Fibroblast of the aortic adventitia (primary cell): ENCODE data around the gene ZNF516. TPM values are rescaled to one million over a fixed set of nuclear protein-coding genes. Genes with fewer than 3 reads are reported as not detected.

ENCODE experiments used
- DNase-seq: peaks from one replicate; pipeline ENCODE4 v3.0.0-alpha.2; 2010; ENCODE audit warnings: low read depth
- H3K4me3 ChIP-seq: 2 replicates; pipeline ENCODE4 v1.5.1; 2011; ENCODE audit warnings: low read depth, mild to moderate bottlenecking, control low read depth, low read length, moderate library complexity
- CTCF ChIP-seq: IDR thresholded peaks from 2 replicates; pipeline ENCODE4 v1.5.1; 2011; ENCODE audit warnings: mild to moderate bottlenecking, low read length, control low read depth, inconsistent platforms; ENCODE audit not compliant: insufficient read depth
- total RNA-seq: library from RNA; depleted of rRNA; stranded (reverse); fragments of >200 nt; gene quantifications from 2 replicates; pipeline ENCODE4 v1.2.3, GENCODE V29; 2012; ENCODE audit warnings: low replicate concordance

The ZNF516 gene
- total RNA-seq, 1 donor, result 21.9 TPM

GRCh38 chr18:76435316-76435989 is 59.6 kb downstream of the ZNF516 start:
- TF ChIP-seq CTCF, result no peak
- H3K4me3 ChIP-seq, result no peak overlapping the region
- DNase-seq, result no peak

DNA sequence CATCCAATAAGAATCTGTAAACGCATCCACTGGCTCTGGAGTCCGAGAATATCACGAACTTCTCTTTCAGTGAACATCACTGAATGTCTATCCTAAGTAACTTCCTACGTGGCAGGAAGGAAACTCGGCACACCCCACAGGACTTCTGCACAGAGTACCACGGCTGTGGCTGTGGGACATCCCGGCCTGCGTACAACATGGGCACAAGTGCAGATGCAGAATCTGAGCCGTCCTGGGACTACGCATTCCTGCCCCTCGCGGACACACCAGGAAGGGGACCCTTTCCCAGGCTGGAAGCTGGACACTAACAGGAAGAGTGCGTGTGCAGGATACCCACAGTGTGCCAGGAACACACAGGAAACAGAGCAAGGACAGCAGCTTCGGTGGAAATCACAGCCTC is 60.6 kb downstream of the ZNF516 start:
- no peak for TF ChIP-seq CTCF
- H3K4me3 ChIP-seq, result no peak overlapping the region
- no peak for DNase-seq

- H3K4me3 ChIP-seq, result no peak overlapping the region
- no peak for TF ChIP-seq CTCF
- DNase-seq, result no peak
Observed at GRCh38 chr18:76433788-76434187, 61.3 kb downstream of the ZNF516 start.

DNA sequence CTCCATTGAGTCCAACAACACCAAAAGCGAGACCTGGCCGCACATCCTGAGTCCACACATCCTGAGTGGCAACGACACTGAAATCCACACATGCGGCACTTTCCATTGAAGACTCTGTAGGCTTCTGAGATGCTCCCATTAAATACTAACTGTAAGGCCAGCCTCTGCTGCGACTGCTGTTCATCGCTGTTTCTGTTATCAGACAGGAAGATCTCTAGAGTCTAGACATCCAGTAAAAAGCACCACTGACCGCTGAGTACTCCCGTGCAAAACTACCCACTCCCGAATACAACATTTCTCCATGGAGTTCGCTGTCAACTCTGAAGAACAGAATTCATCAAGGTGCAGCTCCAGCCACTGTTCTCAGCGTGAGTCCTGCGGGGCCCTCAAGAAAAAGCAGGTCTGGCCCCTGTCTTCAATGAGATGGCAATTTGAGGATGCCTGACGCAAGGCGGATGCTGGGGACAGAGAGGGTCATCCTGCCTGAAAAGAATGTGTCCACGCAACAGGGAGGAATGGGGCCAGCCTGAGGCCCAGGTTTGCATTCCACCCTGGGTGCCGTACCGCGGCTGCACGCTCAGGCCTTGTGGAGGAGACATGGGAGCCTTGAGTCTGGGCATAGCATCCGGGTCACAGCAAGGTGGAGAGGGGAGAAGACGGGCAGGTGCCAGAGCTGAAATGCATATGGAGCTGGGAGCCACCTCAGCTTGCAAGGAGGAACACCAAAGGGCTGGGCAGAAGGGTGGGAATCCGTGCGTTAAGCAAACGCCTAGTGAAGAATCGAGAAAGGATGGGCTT is 61.9 kb downstream of the ZNF516 start:
- no peak for DNase-seq
- TF ChIP-seq CTCF, result no peak
- H3K4me3 ChIP-seq, result no peak overlapping the region

DNA sequence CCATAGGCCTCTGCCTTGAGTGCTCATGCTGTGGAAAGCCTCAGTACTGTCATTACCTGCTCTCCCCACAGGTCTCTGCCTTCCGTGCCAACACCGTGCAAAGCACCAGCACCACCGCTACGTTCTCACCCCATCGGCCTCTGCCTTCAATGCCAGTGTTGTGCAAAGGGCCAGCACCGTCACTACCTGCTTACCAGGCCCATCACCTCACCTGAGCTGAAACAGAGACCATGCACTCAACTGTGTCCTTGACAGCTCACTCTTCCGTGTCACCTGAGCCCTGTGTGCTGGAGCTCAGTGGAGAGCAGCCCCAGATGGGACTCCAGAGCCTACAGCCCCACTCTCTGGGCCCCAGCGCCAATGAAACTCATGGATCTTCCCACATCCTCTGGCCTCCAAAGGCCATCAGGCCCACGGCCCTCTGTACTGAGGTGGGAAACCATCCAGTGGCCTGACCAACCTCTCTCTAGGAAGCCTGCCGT is 62.7 kb downstream of the ZNF516 start:
- no peak overlapping the region for H3K4me3 ChIP-seq
- no peak for DNase-seq
- no peak for TF ChIP-seq CTCF

DNA sequence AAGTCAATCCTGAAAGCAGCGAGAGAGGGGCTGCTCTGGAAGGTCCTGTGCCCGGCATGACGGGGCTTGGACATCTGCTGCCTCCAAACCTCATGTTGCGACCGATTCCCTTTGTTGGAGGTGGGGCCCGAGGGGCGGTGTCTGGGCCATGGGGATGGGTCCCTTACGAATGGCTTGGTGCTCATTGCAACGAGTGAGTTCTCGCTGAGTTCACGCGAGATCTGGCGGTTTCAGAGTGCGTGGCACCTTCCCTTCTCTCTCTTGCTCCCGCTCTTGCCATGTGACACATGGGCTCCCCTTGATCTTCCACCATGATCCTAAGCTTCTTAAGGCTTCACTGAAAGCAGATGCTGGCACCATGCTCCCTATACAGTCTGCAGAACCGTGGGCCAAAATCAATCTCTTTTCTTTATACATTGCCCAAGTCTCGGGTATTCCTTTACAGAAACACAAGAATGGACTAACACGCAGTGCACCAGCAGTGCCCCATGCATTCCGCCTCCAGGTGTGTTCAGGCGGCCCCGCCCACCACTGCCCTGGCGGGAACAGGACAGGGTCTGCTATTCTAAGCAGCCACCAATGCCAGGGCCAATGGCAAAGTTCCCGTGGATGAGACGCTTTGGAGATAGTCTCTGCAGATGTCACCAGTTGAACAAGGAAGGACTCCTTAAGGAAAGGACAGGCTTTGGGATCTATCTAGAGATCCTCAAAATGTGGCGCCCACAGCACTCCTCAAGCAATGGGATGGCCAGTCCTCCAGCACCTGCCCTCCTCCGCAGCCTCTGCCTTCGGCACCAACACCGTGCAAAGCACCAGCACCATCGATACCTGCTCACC is 63.4 kb downstream of the ZNF516 start:
- DNase-seq, result no peak
- H3K4me3 ChIP-seq, result no peak overlapping the region
- TF ChIP-seq CTCF, result no peak
